Measurements from ENCODE around the gene RASGRP2. TPM values are rescaled to one million over a fixed set of nuclear protein-coding genes. Genes with fewer than 3 reads are reported as not detected.

Gene RASGRP2
- total RNA-seq, 1 experiment from 2014 or later, result 26.9 TPM

GRCh38 chr11:64681171-64681570 is 62.8 kb downstream of the RASGRP2 start:
- H3K4ac ChIP-seq (ENCODE audit: low read depth, low read length), result no peak overlapping the region
- peaks cover 3% of the 10 kb centered on the region for H3K23me2 ChIP-seq (ENCODE audit: insufficient read length, low read depth, low read length, poor library complexity, severe bottlenecking)
- no peak for DNase-seq
- WGBS (ENCODE audit: extremely low coverage, insufficient read length, low lambda C conversion rate), result no CpG with 5 or more reads among the region's 4 CpGs
- H3K56ac ChIP-seq (ENCODE audit: insufficient read length, low read depth, low read length), result no peak overlapping the region
- H2AFZ ChIP-seq (ENCODE audit: low read length), result no peak overlapping the region
- H2BK15ac ChIP-seq (ENCODE audit: low read depth, low read length), result no peak overlapping the region
- no peak for TF ChIP-seq CTCF (conservative IDR thresholded peaks at IDR 0.05)
- no peak overlapping the region for H2BK12ac ChIP-seq (ENCODE audit: insufficient read length, low read depth, low read length)
- H4K91ac ChIP-seq (ENCODE audit: insufficient read length, low read depth, low read length), result no peak overlapping the region
- no peaks in the 10 kb centered on the region for H3K4me1 ChIP-seq (ENCODE audit: insufficient read depth, low read length)
- H3K27ac ChIP-seq (ENCODE audit: insufficient read length, low read depth, low read length), result no peak overlapping the region
- no peak overlapping the region for H2BK5ac ChIP-seq (ENCODE audit: insufficient read length, low read length)
- no peaks in the 10 kb centered on the region for H3K27me3 ChIP-seq (ENCODE audit: insufficient read depth, low read length)
- H3K79me1 ChIP-seq (ENCODE audit: insufficient read depth, low read depth, low read length, poor library complexity, severe bottlenecking), result no peaks in the 10 kb centered on the region
- H3K9me3 Mint-ChIP-seq, result no peaks in the 10 kb centered on the region
- H4K5ac ChIP-seq (ENCODE audit: insufficient read length, low read depth, low read length), result no peak overlapping the region
- no peaks in the 10 kb centered on the region; a peak in 1 of 7 replicates for H3K36me3 Mint-ChIP-seq (ENCODE audit: insufficient read depth in 1 of 3, low read depth in 3 of 3)
- no peaks in the 10 kb centered on the region for H3K79me2 ChIP-seq (ENCODE audit: insufficient read depth, low read length)
- no peak overlapping the region for H4K8ac ChIP-seq (replicated peaks; ENCODE audit: insufficient read length, low read depth, low read length)
- H3K4me1 Mint-ChIP-seq, result peaks cover 7 to 14% of the 10 kb centered on the region in 2 experiments; a peak in 3 of 4 replicates
- no peak overlapping the region for H3K4me2 ChIP-seq (ENCODE audit: insufficient read depth, insufficient read length, low read length)
- H2BK120ac ChIP-seq (ENCODE audit: low read depth, low read length, poor library complexity, severe bottlenecking), result no peak overlapping the region
- H3T11ph ChIP-seq (ENCODE audit: low read length), result no peak overlapping the region
- no peak overlapping the region for H2AK5ac ChIP-seq (ENCODE audit: insufficient read length, low read length)
- no peak overlapping the region for H3K23ac ChIP-seq (ENCODE audit: insufficient read length, low read depth, low read length)
- peaks cover 87% of the 10 kb centered on the region for H3K27me3 Mint-ChIP-seq (ENCODE audit: low read depth)
- H3K9me3 ChIP-seq (ENCODE audit: control insufficient read depth, low read depth, low read length), result no peaks in the 10 kb centered on the region
- no peak overlapping the region for H3K14ac ChIP-seq (ENCODE audit: insufficient read depth, low read length)
- H3K9ac ChIP-seq (ENCODE audit: extremely low read depth, insufficient read length, low read length), result no peak overlapping the region
- no peak overlapping the region for H2BK20ac ChIP-seq (ENCODE audit: low read depth, low read length, poor library complexity, severe bottlenecking)
- no peaks in the 10 kb centered on the region for H4K20me1 ChIP-seq (ENCODE audit: control insufficient read depth, insufficient read depth, insufficient read length)
- H3K27ac Mint-ChIP-seq, result no peak overlapping the region
- H3K18ac ChIP-seq (ENCODE audit: insufficient read length, low read depth, low read length), result no peak overlapping the region
- no peak overlapping the region for H3K4me3 Mint-ChIP-seq
